SK-N-SH (cell line): ENCODE data around the gene ATL2. TPM values are rescaled to one million over a fixed set of nuclear protein-coding genes. Genes with fewer than 3 reads are reported as not detected.

Experiments used
- CTCF ChIA-PET: fragments of 300-600, 350-600 bp; formaldehyde crosslinking; extraction: SDS; loops from one replicate; lab custom pipeline; 2021; lab: Yijun Ruan, JAX
- POLR2A ChIA-PET: fragments of 350-600 bp; sonication (Branson Sonifier 250); formaldehyde crosslinking; extraction: SDS; loops from one replicate; lab custom pipeline; 2020; ENCODE audit warnings: antibody characterized with exemption, inconsistent platforms; lab: Yijun Ruan, JAX
- DNase-seq: peaks from one replicate; pipeline ENCODE4 v3.0.0; 2012
- H2AFZ ChIP-seq: fragments of 200-600 bp; sonication (generic); 2 replicates; pipeline ENCODE4 v1.8.1; 2016; ENCODE audit warnings: antibody characterized with exemption, mild to moderate bottlenecking, low read depth
- H3F3A ChIP-seq: fragments of 200-600 bp; sonication (generic); replicated peaks from 2 replicates; pipeline ENCODE3; 2016; ENCODE audit warnings: antibody characterized with exemption, mild to moderate bottlenecking; ENCODE audit not compliant: insufficient read depth
- H3K27ac ChIP-seq, 2 experiments: fragments of 200-500 bp in 1 of 2; fragments of 200-600 bp in 1 of 2; sonication (Bioruptor generic) in 1 of 2; sonication (generic), shearing (Covaris generic) in 1 of 2; 2 replicates each; pipeline versions ENCODE4 v1.5.1 to v1.6.1; 2014 to 2016; ENCODE audit warnings: low read depth in 2 of 2, inconsistent platforms in 1 of 2, low read length in 1 of 2, mild to moderate bottlenecking in 1 of 2, mixed read lengths in 1 of 2
- H3K27me3 ChIP-seq: fragments of 200-600 bp; sonication (generic), shearing (Covaris generic); 2 replicates; pipeline ENCODE4 v1.6.1; 2016; ENCODE audit warnings: mixed run types; ENCODE audit not compliant: insufficient read depth
- H3K36me3 ChIP-seq, 2 experiments: fragments of 200-500 bp in 1 of 2; fragments of 200-600 bp in 1 of 2; sonication (Bioruptor generic) in 1 of 2; sonication (generic) in 1 of 2; replicated peaks in 1 of 2; 2 replicates each; pipeline versions ENCODE3 to v1.5.1; 2014 to 2016; ENCODE audit warnings: low read length in 1 of 2, mild to moderate bottlenecking in 1 of 2; ENCODE audit not compliant: insufficient read depth in 2 of 2, control insufficient read depth in 1 of 2
- H3K4me1 ChIP-seq, 2 experiments: fragments of 200-500 bp in 1 of 2; fragments of 200-600 bp in 1 of 2; sonication (Bioruptor generic) in 1 of 2; sonication (generic), shearing (Covaris generic) in 1 of 2; 2 replicates each; pipeline versions ENCODE4 v1.5.1 to v1.6.1; 2014 to 2016; ENCODE audit warnings: low read depth in 1 of 2, low read length in 1 of 2, mixed run types in 1 of 2; ENCODE audit not compliant: insufficient read depth in 2 of 2, control insufficient read depth in 1 of 2
- H3K4me2 ChIP-seq: fragments of 200-600 bp; sonication (generic), shearing (Covaris generic); 2 replicates; pipeline ENCODE4 v1.6.1; 2017; ENCODE audit warnings: mixed run types
- H3K4me3 ChIP-seq, 2 experiments: fragments of 200-500 bp in 1 of 2; fragments of 200-600 bp in 1 of 2; sonication (Bioruptor generic) in 1 of 2; sonication (generic), shearing (Covaris generic) in 1 of 2; 2 replicates each; pipeline versions ENCODE4 v1.5.1 to v1.8.1; 2014 to 2016; ENCODE audit warnings: low read depth in 2 of 2, inconsistent platforms in 1 of 2, low read length in 1 of 2, mild to moderate bottlenecking in 1 of 2, mixed read lengths in 1 of 2, moderate library complexity in 1 of 2
- H3K79me2 ChIP-seq: fragments of 200-600 bp; sonication (generic); 2 replicates; pipeline ENCODE4 v1.8.1; 2017; ENCODE audit warnings: mild to moderate bottlenecking; ENCODE audit not compliant: insufficient read depth
- H3K9ac ChIP-seq: fragments of 200-600 bp; sonication (generic); 2 replicates; pipeline ENCODE4 v1.6.1; 2017; ENCODE audit warnings: mixed run types
- H3K9me2 ChIP-seq: fragments of 200-600 bp; sonication (generic); 2 replicates; pipeline ENCODE4 v1.6.1; 2017; ENCODE audit warnings: mixed run types
- H3K9me3 ChIP-seq: fragments of 200-600 bp; sonication (generic); 2 replicates; pipeline ENCODE4 v1.6.1; 2017; ENCODE audit warnings: mixed run types, mild to moderate bottlenecking, moderate library complexity
- H4K20me1 ChIP-seq: fragments of 200-600 bp; sonication (generic); 2 replicates; pipeline ENCODE4 v1.6.1; 2017; ENCODE audit warnings: mild to moderate bottlenecking, mixed run types; ENCODE audit not compliant: insufficient read depth
- CHD2 ChIP-seq: fragments of 150-350 bp; IDR thresholded peaks from 2 replicates; pipeline ENCODE4 v1.6.1; 2018; ENCODE audit warnings: low read length; ENCODE audit not compliant: partially characterized antibody
- ELF1 ChIP-seq: IDR thresholded peaks from 2 replicates; pipeline ENCODE4 v1.4.0; 2012
- EP300 ChIP-seq, 2 experiments: IDR thresholded peaks; 2 replicates each; pipeline versions ENCODE4 v1.4.0 to v1.6.1; 2012; ENCODE audit warnings: borderline replicate concordance in 1 of 2, low read depth in 1 of 2, low read length in 1 of 2
- EZH2phosphoT487 ChIP-seq: fragments of 200-600 bp; sonication (generic); IDR thresholded peaks from 2 replicates; pipeline ENCODE4 v1.6.1; 2017; ENCODE audit warnings: low read depth, mixed run types, mild to moderate bottlenecking, antibody characterized with exemption, moderate library complexity, borderline replicate concordance
- FOSL2 ChIP-seq: IDR thresholded peaks from 2 replicates; pipeline ENCODE4 v1.4.0; 2012; ENCODE audit warnings: low read depth, mild to moderate bottlenecking, moderate library complexity, borderline replicate concordance
- FOXM1 ChIP-seq: IDR thresholded peaks from 2 replicates; pipeline ENCODE4 v1.4.0; 2012; ENCODE audit warnings: low read depth, mild to moderate bottlenecking
- MEF2A ChIP-seq: IDR thresholded peaks from 2 replicates; pipeline ENCODE4 v1.4.0; 2012; ENCODE audit warnings: low read depth, borderline replicate concordance
- MXI1 ChIP-seq: IDR thresholded peaks from 2 replicates; pipeline ENCODE4 v1.6.1; 2012; ENCODE audit warnings: mild to moderate bottlenecking, low read depth, low read length, improper control_type of control experiment
- NFIC ChIP-seq: IDR thresholded peaks from 2 replicates; pipeline ENCODE4 v1.4.0; 2012; ENCODE audit warnings: borderline replicate concordance
- POLR2AphosphoS5 ChIP-seq: IDR thresholded peaks from 2 replicates; pipeline ENCODE4 v1.6.1; 2012; ENCODE audit warnings: low read depth, low read length
- RAD21 ChIP-seq: IDR thresholded peaks from 2 replicates; pipeline ENCODE4 v1.6.1; 2012; ENCODE audit warnings: mild to moderate bottlenecking, low read length
- TAF1 ChIP-seq: IDR thresholded peaks from 2 replicates; pipeline ENCODE4 v1.6.1; 2012; ENCODE audit warnings: low read depth, mild to moderate bottlenecking, low read length, moderate library complexity, borderline replicate concordance
- USF1 ChIP-seq: IDR thresholded peaks from 2 replicates; pipeline ENCODE4 v1.4.0; 2012; ENCODE audit warnings: low read depth, borderline replicate concordance
- USF2 ChIP-seq: fragments of 150-350 bp; IDR thresholded peaks from 2 replicates; pipeline ENCODE4 v1.6.1; 2017; ENCODE audit warnings: antibody characterized with exemption, low read length, low read depth, borderline replicate concordance
- ZBTB33 ChIP-seq: IDR thresholded peaks from 2 replicates; pipeline ENCODE4 v1.4.0; 2012; ENCODE audit warnings: low read depth, borderline replicate concordance
- polyA plus RNA-seq, 3 experiments: library from polyadenylated mRNA; depleted of rRNA; stranded (reverse); fragments of >200 nt; gene quantifications; 2 replicates each; pipeline ENCODE4 v1.2.3, GENCODE V29; 2012

The ATL2 gene
- polyA plus RNA-seq, 1 of the 3 experiments (the other 2 are of a cell fraction), result 55.8 TPM

- no peaks in the 10 kb centered on the region for H3K79me2 ChIP-seq
- H3K4me2 ChIP-seq, result no peak overlapping the region
- H2AFZ ChIP-seq, result no peak overlapping the region
- H3F3A ChIP-seq, result peaks cover 3% of the 10 kb centered on the region
- H3K36me3 ChIP-seq, result peaks cover 44 to 60% of the 10 kb centered on the region in 2 experiments
- H3K9ac ChIP-seq, result no peak overlapping the region
- H3K4me3 ChIP-seq, result no peak overlapping the region
- no peaks in the 10 kb centered on the region for H3K9me2 ChIP-seq
- CTCF ChIA-PET, result interaction anchor here (0.7 to 1.0 kb wide), 2 partner anchors 224 to 395 kb away, joined by 3 read pairs; no protein-coding TSS in a partner anchor
- H3K27ac ChIP-seq, result no peak overlapping the region
- no peaks in the 10 kb centered on the region for H3K9me3 ChIP-seq
- H4K20me1 ChIP-seq, result no peaks in the 10 kb centered on the region
- no peak for DNase-seq
- no peaks in the 10 kb centered on the region for H3K27me3 ChIP-seq
- POLR2A ChIA-PET, result no interaction called here
- no peak for TF ChIP-seq ZBTB33
- TF ChIP-seq FOXM1, result no peak
- TF ChIP-seq FOSL2, result no peak
- TF ChIP-seq MEF2A, result no peak
- no peak for TF ChIP-seq TAF1
- TF ChIP-seq RAD21, result no peak
- TF ChIP-seq EP300 (IDR thresholded peaks at IDR 0.05; ENCODE audit: borderline replicate concordance in 1 of 2, low read depth in 1 of 2, low read length in 1 of 2), result no peak
- no peak for TF ChIP-seq ELF1
- TF ChIP-seq POLR2AphosphoS5, result no peak
- no peak for TF ChIP-seq CHD2
- no peak for TF ChIP-seq EZH2phosphoT487
- no peak for TF ChIP-seq NFIC
- TF ChIP-seq MXI1, result no peak
- TF ChIP-seq USF2, result no peak
- TF ChIP-seq USF1, result no peak
- H3K4me1 ChIP-seq, result no peaks in the 10 kb centered on the region; a peak in 1 of 4 replicates
Measured at GRCh38 chr2:38294597-38294996, 82.5 kb downstream of the ATL2 start.
